ENCODE results near the gene MOB1A. TPM values are rescaled to one million over a fixed set of nuclear protein-coding genes. Genes with fewer than 3 reads are reported as not detected.

Gene MOB1A
- total RNA-seq, 1 experiment from 2014 or later, result 132 TPM

DNA sequence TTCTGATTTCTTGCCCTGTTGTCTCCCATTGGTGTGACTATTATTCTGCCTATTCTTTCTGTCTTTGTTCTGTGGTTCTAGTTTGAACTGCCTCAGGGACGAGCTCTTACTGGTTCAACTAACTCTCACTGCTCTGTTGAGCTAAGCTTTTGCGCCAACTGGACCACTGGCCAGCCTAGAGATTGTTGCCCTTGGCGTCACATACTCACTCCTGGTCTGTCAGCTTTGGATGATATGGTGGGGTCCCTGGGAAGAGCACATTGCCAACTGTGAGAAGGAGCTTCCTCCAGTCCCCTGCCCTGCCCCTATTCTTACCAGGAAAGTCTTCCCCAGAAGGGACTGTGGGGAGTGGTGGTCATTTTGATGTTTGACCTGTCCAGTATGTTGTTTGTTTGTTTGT lies 25.8 kb upstream of the MOB1A start:
- H3K4me3 ChIP-seq (replicated peaks in 1 of 2; ENCODE audit: low read depth in 1 of 2, low read length in 2 of 2), result no peak overlapping the region
- ChIA-PET RAD21 (ENCODE audit: low non-redundant PET in 1 of 2, low total read pairs in 2 of 2, uncharacterized antibody in 2 of 2, unreplicated experiment in 2 of 2) (no interaction called here), POLR2A (interaction anchor here (1.1 kb wide), 1 partner anchor 14 kb away, joined by 4 read pairs; no protein-coding TSS in a partner anchor), CTCF (no interaction called here)
- H3K9ac ChIP-seq (ENCODE audit: low read length), result no peak overlapping the region
- peaks cover 19 to 21% of the 10 kb centered on the region in 2 experiments for H3K4me1 ChIP-seq (ENCODE audit: control insufficient read depth in 1 of 2, insufficient read depth in 2 of 2, low read length in 2 of 2)
- DNase-seq (ENCODE audit: low read depth, low spot score), result no peak
- peaks cover 30% of the 10 kb centered on the region; the same call in 1 of the 2 replicates for H4K20me1 ChIP-seq (ENCODE audit: insufficient read depth)
- TF ChIP-seq RAD21 (IDR thresholded peaks at IDR 0.05; ENCODE audit: low read depth), result no peak
- no peak for TF ChIP-seq EZH2phosphoT487 (IDR thresholded peaks at IDR 0.05; ENCODE audit: borderline replicate concordance)
- TF ChIP-seq SP1 (IDR thresholded peaks at IDR 0.05; ENCODE audit: low read depth), result no peak
- TF ChIP-seq TCF7L2 (IDR thresholded peaks at IDR 0.05; ENCODE audit: borderline replicate concordance, extremely low read depth, insufficient read depth, insufficient read length), result no peak
- TF ChIP-seq SRF (IDR thresholded peaks at IDR 0.05; ENCODE audit: low read depth), result no peak
- TF ChIP-seq YY1 (IDR thresholded peaks at IDR 0.05; ENCODE audit: extremely low read depth, insufficient replicate concordance, low read depth, low read length), result no peak
- TF ChIP-seq REST (IDR thresholded peaks at IDR 0.05; ENCODE audit: low read depth), result no peak
- TF ChIP-seq EGR1 (IDR thresholded peaks at IDR 0.05; ENCODE audit: low read depth), result no peak
- no peak for TF ChIP-seq CBX3 (IDR thresholded peaks at IDR 0.05; ENCODE audit: low read depth)
- no peak for TF ChIP-seq ZBTB33 (IDR thresholded peaks at IDR 0.05; ENCODE audit: extremely low read depth, insufficient replicate concordance, low read length)
- no peak for TF ChIP-seq CEBPB (IDR thresholded peaks at IDR 0.05; ENCODE audit: low read depth)
- TF ChIP-seq, protein P1, sequence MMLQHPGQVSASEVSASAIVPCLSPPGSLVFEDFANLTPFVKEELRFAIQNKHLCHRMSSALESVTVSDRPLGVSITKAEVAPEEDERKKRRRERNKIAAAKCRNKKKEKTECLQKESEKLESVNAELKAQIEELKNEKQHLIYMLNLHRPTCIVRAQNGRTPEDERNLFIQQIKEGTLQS (IDR thresholded peaks at IDR 0.05), result no peak
- TF ChIP-seq ZNF274 (IDR thresholded peaks at IDR 0.05; ENCODE audit: low read depth, low read length), result no peak
- BruUV-seq (replicated peaks), result no TSS peak
- H2AFZ ChIP-seq (ENCODE audit: low read depth, low read length, poor library complexity, severe bottlenecking), result no peak overlapping the region
- H3K27me3 ChIP-seq (ENCODE audit: insufficient read depth, low read length), result no peaks in the 10 kb centered on the region
- H3K79me2 ChIP-seq (ENCODE audit: insufficient read depth, low read length), result peaks cover 96% of the 10 kb centered on the region
- no peak overlapping the region for H3K27ac ChIP-seq (ENCODE audit: low read depth, low read length)
- no peaks in the 10 kb centered on the region for H3K9me2 ChIP-seq (ENCODE audit: insufficient read depth)
- H3K9me3 ChIP-seq (ENCODE audit: control insufficient read depth in 1 of 2, insufficient read depth in 1 of 2, low read depth in 1 of 2, low read length in 2 of 2), result no peaks in the 10 kb centered on the region
- no peak for ATAC-seq
- intact Hi-C loops (cut with micrococcal nuclease), result no loop called here
- peaks cover 31 to 45% of the 10 kb centered on the region in 2 experiments for H3K36me3 ChIP-seq (ENCODE audit: control insufficient read depth in 1 of 2, insufficient read depth in 2 of 2, low read length in 2 of 2)
- no peak overlapping the region for H3K4me2 ChIP-seq (ENCODE audit: low read length)
